Left renal pelvis (tissue), 4 donors: Measurements from ENCODE around the gene ZNF322. TPM values are rescaled to one million over a fixed set of nuclear protein-coding genes. Genes with fewer than 3 reads are reported as not detected.
"Not testable (repeated sequence)": the region's sequence is repeated elsewhere in the genome, so short reads cannot be mapped to it uniquely, and the experiment has no call there.

Source experiments
- DNase-seq, 4 donors: peaks; one replicate each; pipeline ENCODE4 v3.0.0-alpha.2; 2013; ENCODE audit warnings: low read depth in 4 of 4, low spot score in 3 of 4
- polyA plus RNA-seq, 4 donors: library from polyadenylated mRNA; unstranded; fragments of 120-200 nt; gene quantifications; one replicate each; pipeline ENCODE4 v1.2.1, GENCODE V29; 2013; ENCODE audit not compliant: insufficient read length in 4 of 4

ZNF322 gene, protein sequence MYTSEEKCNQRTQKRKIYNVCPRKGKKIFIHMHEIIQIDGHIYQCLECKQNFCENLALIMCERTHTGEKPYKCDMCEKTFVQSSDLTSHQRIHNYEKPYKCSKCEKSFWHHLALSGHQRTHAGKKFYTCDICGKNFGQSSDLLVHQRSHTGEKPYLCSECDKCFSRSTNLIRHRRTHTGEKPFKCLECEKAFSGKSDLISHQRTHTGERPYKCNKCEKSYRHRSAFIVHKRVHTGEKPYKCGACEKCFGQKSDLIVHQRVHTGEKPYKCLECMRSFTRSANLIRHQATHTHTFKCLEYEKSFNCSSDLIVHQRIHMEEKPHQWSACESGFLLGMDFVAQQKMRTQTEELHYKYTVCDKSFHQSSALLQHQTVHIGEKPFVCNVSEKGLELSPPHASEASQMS
- 10 to 100 TPM; 37.1 to 50.8 (median 40.4) TPM for polyA plus RNA-seq

- DNase-seq, result peak; percentile 82 to 90 (median 86)
These were observed at the start of gene ZNF322 for GRCh38 chr6:26659042-26659999. TSS of gene ZNF322 (minus strand) at chr6:26659746. CDS start at chr6:26638553, 21,193 bp downstream.

- not testable (repeated sequence) for DNase-seq
These were observed 46.2 kb upstream of the ZNF322 start for GRCh38 chr6:26705780-26706179.

- not testable (repeated sequence) for DNase-seq
These were observed 45.8 kb upstream of the ZNF322 start for GRCh38 chr6:26705352-26705751.

GRCh38 chr6:26701023-26701747 is 41.6 kb upstream of the ZNF322 start:
- DNase-seq, result not testable (repeated sequence)

- DNase-seq, result not testable (repeated sequence)
These were observed 38.0 kb upstream of the ZNF322 start for GRCh38 chr6:26697496-26697895.

DNA sequence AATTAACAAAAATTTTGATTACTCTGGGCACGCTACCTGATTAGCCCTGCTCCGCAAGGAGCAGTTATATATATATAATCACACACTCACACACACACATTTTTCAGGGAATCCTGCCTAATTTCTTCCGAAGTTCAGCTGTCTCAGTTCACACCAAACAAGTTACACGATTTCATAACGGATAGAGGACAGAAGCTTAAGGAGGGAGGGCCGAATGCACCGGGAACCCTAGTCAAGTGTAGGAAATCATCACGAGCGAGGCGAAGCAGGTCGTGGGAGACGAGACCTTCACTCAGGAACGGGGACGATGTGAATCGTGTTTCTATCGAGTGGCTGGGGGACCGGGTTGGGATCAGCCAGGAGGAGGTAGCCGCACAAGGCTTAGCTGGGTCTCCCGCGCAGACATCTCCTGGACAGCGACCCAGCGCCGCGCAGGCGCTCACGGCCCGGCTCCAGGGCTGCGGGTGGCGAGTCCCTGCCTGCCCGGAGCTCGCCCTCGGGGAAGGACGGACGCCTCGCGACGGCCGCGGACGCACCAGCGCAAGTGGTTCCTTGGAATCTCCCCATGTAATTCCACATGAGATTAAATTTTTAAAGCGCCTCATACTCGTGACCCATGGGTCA is 29.9 kb upstream of the ZNF322 start:
- DNase-seq, result not testable (repeated sequence)

- not testable (repeated sequence) for DNase-seq
These were observed 23.0 kb upstream of the ZNF322 start for GRCh38 chr6:26682435-26683042.

- DNase-seq, result not testable (repeated sequence)
These were observed 13.7 kb upstream of the ZNF322 start for GRCh38 chr6:26673287-26673686.

DNA sequence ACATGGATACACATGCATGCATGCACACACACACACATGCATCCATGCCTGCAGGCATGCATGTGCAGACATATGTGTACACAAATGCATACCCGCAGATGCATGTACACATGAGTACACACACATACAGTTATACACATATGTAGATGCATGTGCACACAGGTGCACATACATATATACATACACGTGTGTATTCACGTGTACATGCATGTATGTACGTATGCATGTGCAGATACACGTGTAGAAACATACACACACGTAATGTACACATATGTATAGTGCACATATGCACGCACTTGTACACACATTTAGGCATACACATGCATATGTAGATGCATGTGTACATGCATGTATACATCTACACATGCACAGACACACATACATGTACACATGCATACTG is 11.0 kb upstream of the ZNF322 start:
- not testable (repeated sequence) for DNase-seq

GRCh38 chr6:26670003-26670402 is 10.5 kb upstream of the ZNF322 start:
- not testable (repeated sequence) for DNase-seq

GRCh38 chr6:26660000-26660361 is 435 bp upstream of the ZNF322 start:
- peak in 2 of 4 donors; percentile 3 to 8 for DNase-seq

DNA sequence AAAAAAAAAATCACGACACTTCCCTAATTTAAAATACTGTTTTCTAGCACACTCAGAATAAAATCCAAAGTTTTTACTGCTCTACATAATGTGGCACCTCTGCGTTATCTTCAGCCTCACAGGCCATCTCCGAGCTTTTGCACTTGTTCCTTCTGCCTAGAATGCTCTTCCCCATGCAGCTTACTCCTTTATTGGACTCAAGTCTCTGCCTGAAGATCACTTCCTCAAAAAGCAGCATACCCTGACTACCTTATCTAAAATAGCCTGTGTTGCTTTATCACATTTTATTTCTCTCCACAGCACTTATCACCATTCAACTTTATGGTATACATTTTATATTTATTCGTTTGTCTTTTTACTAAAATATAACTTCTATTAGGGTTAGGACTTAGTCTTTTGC is 2.3 kb downstream of the ZNF322 start:
- no peak for DNase-seq

DNA sequence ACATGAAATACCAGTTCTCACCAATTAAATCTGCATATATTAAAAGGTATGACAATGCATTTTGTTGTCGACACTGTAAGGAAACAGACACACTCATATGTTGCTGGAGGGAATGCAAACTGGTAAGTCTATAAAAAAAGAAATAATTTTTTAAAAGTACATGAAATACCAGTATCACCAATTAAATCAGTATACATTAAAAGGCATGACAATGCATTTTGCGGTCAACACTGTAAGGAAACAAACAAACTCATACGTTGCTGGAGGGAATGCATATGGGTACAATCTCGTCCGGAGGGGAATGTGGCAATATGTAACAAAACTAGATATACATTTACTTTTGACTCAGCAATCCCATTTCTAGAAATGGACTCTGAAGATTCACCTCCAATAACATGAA is 6.5 kb downstream of the ZNF322 start:
- DNase-seq, result no peak

GRCh38 chr6:26651133-26651781 is 8.3 kb downstream of the ZNF322 start:
- DNase-seq, result no peak

DNA sequence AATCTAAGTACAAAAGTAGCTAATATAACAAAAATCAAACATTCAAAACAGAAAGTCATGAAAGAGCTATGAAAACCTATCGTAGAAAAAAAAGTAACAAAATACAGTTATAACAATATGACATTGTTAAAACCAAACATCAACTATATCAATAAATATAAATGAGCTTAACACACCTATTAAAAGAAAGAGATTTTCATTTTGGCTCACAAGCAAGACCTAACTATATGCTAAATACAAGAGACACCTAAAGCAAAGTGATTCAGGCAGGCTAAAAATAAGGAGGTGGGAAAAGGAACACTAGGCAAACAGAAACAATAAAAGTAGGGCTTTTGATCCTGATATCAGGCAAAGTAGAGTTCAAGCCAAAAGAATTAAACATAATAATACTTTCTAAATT is 13.5 kb downstream of the ZNF322 start:
- DNase-seq, result no peak

DNA sequence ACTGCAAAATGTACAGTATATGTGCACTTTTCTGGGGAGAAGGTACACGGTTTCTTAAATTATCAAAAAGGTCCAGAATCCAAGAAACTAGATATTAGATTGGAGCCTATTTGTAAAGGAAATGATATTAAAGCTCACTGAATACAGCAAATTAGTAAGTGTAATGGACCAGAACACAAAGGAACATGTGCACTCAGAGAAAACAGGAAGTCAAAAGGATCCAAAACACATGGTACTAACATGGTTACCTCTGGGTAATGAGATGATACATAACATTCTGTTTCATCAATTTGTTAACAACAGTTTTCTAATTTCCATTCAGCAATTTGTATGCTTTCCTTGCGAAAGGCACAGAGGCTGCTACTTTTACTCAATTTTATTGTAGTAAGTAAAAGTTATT is 18.7 kb downstream of the ZNF322 start:
- DNase-seq, result no peak

- no peak for DNase-seq
These were observed 30.2 kb downstream of the ZNF322 start for GRCh38 chr6:26629359-26629758.

- no peak for DNase-seq
These were observed 31.7 kb downstream of the ZNF322 start for GRCh38 chr6:26627843-26628242.

DNA sequence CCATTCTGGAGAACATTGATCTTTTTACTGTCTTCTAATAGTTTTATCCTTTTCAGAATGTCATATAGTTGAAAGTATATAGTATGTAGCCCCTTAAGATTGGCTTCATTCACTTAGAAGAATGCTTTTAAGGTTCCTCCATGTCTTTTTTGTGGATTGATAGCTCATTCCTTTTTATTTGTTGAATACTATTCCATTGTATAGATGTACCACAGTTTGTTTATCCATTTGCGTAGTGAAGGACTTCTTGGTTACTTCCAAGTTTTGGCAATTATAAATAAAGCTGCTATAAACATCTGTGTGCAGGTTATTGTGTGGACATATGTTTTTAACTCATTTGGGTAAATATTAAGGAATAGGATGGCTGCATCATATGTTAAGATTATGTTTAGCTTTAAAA is 35.0 kb downstream of the ZNF322 start:
- no peak for DNase-seq
